Superior temporal gyrus (tissue), 1 donor: ENCODE measurements around the gene NEDD9.
A peak's percentile ranks its signal among the peaks of the same experiment; 100 is the strongest.

Experiments used
- DNase-seq: peaks from one replicate; pipeline ENCODE4 v3.0.0-alpha.2; 2016; ENCODE audit errors: extremely low spot score

Gene NEDD9

DNA sequence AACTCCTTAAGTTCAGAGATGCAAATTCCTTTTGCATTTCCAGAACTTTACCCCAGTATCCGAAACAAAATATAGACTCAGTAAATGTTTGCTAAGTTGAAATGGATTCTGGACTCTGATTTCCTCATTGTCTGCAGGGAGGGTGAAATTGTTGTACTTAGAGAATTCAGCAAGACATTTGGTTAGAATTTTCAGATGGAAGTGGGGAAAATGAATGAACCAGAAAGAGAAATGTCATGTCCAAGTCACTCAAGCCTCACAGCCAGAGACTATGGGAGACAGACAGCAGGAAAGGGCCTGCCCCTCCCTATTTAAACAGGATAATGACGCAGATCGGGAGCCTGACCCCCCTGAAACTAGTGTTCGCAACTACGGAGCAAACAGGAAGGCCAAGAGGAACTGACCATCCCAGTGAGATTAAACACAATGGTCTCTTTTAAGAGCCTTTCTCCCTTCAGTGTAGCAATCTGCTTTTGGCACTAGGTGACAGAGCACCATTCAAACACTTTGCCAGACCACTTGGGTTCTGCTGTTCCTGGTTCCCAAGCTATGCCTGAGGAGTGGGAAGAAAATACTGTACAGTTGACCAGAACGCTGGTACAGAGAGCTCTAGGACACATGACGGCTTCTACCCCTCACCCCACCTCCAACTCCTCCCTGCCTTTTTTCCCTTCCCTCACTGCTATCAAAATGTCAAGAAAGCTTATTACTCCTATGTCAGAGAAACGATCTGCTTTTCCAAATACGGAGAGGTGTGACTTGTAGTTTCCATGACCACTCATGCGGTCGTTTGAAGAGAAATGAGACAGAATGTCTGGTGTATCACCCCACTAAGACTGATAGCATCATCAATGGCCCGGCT, 13.7 kb downstream of the NEDD9 start:
- no peak for DNase-seq

DNA sequence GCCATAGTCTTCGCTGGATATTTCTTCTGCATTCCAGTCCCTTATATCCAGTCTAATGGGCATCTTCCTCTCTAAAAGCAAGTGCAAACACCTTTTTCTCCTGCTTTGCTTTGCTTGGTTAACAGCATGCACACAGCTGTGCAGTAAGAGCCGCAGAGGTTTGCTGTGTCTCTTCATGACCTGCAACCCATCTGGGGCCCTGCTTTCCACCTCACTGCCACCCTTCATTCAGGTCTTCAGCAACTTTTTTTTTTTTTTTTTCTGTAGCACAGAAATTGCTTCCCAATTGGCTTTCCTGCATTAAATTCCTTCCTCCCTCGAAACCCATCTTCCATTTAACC, 14.4 kb downstream of the NEDD9 start:
- no peak for DNase-seq

DNA sequence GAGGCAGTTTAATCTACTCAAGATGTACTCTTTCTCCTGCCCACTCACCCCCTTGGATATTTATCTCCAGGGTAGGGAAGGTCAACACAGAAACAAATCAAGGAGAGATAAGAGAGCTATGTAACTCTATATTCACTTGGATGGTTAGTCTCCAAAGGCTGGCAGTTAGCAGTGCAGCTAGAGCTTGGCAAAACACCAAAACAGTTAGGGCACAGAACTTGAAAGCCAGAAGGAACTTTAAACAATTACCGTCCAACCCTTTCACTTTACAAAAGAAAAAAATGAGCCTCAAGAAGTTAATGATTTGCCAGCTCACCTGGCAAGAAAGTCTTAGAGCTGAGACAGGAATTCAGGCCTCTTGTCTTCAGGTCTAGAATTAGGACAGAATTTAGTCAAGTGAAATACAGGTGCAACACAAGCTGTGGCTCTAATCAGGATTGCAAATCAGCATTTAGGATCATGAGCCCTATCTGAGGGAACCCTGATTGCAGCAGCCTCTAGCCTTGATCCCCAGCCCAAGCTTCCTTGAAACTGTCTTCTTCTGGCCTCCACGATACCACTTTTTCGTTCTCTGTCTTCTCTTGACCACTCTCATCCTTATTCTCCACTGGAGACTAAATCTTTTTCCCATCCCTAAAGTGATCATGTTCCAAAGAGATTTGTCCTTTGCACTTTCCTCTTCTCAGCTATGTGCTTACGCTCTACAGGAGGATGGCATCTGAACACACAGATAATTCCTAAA, 14.9 kb downstream of the NEDD9 start:
- no peak for DNase-seq

DNA sequence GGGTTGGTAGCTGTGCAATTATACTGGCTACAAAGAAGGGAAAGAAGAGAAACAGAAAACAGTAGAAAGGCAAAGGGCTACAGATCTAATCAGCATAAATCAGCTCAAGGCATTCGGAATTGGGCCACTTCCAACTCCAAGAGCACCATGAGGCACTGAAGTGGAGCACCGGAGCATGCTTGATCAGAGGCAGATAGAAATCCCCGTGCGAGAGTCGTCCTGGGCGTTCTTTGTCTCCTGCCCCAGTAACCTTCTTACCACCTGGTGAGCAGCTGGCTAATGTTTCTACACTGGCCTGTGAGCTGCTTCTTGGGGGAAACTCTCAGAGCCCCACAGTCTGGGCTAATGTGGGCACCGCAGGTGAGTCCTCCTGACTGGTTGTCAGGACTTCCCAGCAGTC, 16.7 kb downstream of the NEDD9 start:
- no peak for DNase-seq

DNA sequence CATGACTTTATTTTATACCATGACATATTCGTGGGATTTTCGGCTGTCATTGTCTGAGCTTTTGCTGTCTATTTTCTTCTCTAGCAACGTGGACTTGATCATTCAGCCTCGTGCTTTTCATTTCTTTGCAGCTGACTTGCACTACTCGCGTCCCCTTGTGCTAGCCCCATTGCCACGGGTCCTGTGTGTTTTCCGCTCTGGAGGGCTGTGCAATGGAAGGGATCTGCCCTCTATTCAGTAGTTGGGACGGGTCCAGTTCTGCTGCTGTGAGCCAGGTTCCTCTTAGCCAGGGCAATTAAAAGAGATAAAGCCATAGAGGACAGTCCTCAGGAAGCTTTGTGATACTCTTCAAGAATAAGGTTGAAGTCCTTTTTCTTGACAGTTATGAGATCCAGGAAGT, 17.6 kb downstream of the NEDD9 start:
- no peak for DNase-seq

DNA sequence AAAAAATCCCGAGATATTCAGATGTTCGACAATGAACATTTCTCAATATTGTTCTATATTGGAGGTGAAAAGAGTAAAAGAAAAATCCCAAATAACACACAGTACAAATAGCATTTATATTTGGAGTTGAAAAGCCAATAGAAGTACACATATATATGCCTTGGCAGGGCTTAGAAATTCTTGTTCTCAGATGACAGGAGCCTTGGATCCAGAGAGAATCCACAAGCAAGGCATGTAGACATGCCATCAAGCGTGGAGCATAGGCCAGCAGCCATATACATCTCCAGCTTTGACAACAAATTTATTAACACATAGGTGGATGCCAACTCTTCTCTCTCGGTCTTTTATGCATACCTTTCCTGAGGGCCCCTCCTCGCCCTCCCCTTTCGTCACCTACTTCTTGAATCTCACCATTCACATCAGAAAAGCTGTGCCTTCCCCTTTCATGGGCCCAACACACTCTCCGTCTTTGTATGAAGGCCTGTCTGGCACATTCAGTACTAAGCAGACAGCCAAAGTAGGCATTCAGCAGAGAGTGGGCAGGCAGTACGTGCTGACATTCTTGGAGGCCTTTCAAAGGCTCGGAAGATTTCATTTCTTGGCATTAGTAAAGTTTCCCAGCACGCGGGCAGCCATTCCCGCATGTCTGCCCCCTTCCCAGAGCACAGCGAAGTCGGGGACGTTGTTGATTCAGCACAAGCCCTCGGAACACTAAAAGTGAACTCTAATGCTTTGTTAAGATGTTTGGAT, 18.2 kb downstream of the NEDD9 start:
- DNase-seq, result peak; percentile 68

DNA sequence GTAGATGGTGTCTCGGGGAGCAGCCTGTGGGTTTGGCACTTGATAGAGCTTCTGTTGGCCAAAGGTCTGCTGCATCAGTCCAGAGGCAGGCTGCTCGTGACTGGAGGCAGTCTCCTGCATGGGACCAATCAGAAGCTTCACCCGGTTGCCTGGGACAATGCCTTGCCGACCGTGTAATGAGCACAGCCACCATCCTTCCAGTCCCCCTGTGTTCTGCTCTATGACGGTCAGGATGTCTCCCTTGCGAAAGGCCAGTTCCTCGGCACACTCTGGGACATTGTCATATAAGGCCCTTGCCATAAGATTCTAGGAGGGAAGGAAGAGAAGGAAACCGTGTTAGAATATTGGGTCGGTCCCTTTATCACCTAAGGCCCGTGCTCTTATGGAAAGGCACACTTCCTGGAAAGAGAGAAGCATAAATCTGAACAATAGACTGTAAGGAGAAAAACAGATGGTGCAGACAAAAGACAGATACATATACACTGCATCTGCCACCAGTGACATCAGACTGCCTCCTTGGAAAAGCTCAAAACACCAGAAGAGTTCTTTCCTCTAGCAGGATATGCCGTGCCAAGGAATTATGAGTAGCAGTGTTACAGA, 18.9 kb downstream of the NEDD9 start:
- DNase-seq, result no peak

DNA sequence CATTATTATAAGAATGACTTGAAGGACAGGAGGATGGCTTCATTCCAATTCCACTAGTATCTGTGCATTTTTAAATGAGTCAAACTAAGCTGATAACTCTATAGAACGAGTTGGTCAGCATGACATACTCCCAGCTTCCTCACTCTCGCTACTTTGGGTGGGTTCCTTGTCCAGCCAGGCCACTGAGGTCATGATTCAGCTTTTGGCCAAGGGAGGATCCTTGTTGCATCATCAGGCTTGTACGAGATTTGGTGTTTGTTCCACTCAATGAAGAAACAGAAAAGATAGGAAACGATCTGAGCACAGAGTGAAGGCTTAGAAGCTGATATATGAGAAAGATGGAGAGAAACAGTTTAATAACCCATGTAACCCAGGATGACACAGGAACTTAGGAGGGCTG, 19.8 kb downstream of the NEDD9 start:
- DNase-seq, result no peak

DNA sequence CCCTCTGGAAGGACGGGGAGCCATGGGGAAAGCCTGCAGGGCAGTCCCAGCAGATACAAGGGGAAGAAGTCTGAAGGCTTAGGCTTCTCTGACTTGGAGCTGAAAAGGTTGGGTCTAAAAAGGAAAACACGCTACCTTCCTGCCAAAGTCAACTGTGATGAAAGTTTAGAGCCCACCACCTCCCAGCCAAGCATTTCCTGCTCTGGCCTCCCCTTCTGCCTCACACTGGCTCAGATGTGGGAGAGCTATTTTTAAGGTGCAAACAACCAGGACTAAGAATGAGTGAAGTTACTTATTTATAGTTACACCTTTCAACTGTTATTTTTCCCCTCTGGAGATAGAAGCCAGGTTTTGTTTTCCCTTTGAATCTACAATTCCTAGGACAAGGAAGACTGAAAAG, 21.2 kb downstream of the NEDD9 start:
- DNase-seq, result no peak

DNA sequence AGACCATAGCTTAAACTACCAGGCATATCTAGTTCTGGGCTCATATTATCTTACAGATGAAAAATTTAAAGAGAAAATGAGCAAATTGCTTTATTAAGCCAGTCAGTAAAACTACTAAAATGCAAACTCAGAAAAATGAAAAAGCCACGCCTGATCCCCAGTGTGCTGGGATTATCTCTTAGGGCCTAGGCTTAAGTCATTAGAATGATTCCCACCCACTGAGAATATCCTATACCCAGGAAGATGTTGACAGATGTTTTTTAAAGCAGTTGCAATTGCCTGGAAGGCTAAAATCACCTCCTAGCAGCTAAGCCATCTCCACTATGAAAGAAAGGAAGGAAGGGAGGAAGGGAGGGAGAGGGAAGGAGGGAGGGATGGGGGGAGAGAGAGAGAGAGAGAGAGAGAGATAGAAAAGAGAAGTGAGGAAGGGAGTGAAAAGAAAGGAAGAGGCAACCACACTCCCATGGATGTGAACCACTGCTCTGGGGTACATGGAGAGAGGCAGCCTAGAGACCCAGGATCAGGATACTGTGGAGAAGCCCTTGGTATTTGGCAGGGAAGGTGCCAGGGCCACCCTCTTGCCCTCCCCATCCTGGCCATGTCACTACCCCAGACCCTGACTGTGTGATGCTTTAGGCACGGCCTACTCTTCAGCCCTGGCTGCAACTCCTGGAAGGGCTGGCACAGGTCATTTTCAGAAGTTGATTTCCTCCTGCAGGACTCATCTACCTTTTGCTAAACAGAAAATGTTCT, 21.9 kb downstream of the NEDD9 start:
- no peak for DNase-seq

DNA sequence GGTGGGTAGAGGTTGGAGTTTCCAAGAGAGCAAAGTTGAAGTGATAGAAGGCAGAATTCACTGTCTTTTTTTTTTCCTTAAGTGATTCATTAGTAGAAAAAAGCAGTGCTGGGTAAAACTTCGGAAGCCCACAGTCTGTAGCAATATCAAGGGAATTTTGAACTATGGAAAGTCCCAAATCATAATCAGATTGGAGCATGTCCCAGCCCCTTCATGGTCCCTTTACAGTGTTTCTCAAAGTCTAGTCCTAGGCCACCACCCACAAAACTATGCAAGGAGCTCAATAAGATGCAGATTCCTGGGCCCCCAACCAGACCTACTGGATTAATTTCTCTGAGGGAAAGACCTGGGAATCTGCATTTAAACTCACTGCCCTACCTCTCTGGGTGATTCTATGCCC, 22.6 kb downstream of the NEDD9 start:
- no peak for DNase-seq

DNA sequence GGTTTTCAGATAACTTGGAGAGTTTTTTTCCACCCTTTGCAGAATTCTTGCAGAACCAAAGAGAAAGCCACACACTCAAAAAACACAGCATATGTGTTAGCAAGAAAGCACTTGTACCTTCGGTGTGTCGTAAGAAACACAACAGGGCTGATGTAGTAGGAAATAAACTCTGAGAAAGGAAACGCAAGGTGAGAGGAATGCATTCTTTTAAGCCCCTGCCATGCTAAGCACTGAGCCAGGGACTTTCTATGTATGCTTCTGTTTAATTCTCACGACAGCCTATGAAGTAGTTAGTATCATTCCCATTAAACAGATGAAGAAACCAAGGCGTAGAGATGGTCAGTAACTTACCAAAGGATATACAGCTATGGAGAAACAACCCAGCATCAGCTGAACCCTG, 23.1 kb downstream of the NEDD9 start:
- DNase-seq, result no peak

DNA sequence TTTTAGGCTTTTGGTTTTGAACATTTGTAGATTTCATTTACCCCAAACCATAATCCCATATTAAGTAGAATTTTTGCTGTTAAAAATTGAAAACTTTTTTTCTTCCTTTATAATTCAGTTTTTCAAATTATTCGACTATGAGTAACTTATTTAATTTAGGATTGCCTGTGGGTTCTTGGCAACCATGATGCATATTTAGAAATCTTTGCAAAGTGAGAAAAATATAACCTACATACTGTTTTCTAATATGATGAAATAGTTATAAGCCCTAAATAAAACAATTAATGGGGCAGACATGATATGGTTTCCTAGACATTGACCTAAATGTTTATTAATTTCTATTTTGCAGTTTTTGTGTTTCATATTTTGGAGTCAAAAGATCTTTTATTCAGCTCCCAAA, 23.6 kb downstream of the NEDD9 start:
- no peak for DNase-seq

DNA sequence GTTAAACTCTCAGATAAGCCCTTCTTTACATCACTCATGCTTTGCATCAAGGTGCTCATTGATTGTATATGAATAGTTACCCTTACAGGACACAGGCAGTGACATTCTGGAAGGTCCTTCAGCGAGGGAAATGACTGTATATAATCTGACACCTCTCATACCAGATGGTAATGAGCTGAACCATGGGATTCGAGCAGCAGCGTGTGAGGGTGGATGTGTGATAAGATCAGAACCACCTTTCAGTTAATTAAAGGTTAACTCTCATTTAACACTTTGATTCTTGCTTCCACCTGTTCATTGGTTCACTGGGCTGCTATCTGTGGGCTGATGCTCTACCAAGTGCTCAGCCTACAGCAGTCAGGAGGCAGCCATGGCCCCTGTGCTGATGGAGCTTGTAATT, 24.2 kb downstream of the NEDD9 start:
- DNase-seq, result no peak

DNA sequence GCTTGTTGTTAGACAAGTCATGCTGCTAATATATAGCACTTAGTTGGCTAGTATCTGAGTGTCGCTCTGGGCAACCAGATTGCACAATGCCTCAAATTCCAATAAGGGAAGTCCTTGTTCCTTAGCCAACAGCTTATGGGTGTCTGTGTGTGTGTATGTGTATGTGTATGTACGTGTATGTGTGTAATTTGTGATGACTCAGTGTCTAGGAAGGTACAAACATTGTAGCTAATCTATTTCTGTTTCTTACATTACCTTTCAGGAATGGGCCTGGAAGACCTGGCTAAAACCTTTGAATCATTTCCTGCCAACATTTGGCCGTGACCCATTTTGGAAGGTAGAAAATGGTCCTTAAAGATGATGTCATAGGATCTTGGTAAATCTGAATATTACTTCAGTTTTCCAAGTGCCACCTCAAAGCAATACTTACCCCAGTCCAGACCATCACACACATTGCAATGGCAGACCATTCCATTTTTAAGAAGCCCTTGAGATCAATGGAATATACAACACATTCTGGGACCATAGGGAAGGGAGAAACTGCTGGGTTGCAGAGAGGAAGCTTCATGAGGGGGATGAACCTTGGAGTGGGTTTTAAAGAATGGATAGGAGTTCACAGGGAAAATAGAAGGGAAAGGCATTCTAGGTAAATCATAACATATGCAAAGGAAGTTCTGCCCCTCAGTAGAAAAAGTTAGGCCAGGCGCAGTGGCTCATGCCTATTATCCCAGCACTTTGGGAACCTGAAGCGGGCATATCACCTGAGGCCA, 25.1 kb downstream of the NEDD9 start:
- DNase-seq, result peak; percentile 47

DNA sequence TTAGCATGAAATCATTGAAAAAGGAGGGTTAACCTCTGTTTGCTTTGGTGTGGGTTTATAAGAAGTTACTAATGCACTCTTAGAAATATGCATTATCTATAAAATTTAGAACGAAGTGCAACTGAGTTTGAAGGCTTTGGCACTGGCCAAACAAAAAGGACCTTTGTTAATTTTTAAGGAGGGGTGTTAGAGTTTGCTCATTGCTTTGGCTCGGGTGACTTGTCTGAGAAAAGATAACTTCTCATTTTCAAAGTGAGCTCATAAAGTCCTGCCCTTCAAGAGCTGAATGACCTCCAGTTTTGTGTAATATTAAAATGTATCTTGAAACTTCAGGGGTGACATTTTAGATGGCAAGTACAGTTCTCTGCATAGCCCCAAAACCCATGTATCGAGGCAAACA, 25.9 kb downstream of the NEDD9 start:
- DNase-seq, result no peak

DNA sequence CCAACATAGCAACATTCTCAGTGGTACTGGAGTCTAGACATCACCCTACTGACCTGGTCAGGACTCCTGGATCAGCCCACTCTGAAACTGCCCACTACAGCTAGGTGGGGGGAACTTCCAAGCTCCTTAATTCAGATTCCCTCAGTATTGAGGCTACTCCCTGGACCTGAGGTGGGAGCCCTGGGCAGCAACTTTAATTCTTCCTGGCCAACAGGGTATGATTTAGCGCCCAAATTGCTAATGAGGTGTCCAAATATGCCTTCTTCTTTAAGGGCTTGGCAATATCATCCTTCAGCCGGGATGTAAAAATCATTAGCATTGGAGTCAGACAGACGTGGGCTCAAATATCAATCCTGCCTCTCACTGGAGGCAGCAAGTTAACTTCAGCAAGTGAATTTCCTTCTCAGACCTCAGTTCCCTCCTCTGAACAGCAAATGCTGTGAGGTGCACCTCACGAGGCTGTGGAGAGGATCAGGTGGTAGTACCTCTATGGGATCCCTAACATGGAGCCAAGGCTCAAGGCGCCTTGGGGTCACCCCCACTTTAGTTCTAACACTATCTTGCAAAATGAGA, 27.6 kb downstream of the NEDD9 start:
- DNase-seq, result no peak

DNA sequence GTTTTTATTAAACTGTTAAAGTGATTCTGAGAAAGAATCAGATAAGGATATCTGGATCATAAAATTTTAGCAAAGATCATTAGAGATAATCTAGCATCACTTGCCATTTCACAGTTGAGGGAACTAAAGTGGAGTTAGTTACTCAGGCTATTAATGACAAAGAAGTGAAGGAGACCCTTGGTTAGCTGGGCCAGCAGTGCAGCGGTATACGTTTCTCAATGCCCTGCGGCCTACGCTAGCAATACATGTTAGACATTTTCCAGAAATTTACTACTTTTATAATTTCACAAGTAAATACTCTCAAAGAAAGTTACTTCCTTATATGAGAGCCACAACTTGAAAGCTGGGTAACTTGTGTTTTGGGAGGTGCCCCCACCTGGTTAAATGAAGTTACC, 28.5 kb downstream of the NEDD9 start:
- no peak for DNase-seq

DNA sequence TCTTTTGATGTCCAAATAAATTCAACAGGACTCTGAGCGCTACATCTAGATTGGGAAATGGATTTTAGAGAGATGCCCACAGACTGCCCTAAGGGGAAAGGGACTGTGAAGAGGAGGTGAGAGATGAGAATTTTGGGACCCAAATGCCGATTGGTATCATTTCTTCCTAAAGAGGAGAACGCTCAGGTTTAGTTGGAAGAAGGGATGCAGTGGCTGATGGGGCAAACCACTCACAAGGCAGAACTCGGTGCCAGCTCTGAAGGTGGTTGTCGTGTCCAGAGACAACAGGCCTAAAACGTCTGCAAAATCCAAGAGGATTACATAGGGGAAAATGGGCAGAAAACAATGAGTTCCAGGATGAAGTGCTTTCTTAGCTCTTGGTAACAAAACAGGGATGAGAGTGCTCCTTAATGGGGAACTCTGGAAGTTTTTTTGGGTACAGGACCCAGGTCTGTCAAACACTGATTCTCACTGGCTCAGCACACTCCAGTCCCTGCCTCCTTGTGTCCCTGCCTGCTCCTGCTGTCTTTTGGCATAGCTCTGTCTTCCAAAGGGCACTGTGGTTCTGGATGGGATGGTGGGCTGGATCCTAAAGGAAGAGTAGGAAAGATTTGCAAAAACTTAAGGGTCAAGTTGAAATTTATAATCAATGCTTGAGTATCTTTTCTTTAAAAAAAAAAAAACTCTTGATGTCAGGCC, 29.0 kb downstream of the NEDD9 start:
- no peak for DNase-seq
